GM20000 (cell line): ENCODE results near the gene LRP8.

ENCODE experiments used
- DNase-seq: peaks from one replicate; pipeline ENCODE4 v3.0.0; 2012; ENCODE audit warnings: low spot score
- CTCF ChIP-seq: IDR thresholded peaks from 2 replicates; pipeline ENCODE4 v1.5.1; 2012; ENCODE audit warnings: mild to moderate bottlenecking, control low read depth; ENCODE audit errors: extremely low read depth, missing control alignments

The LRP8 gene

GRCh38 chr1:53256511-53257453 is 71.1 kb downstream of the LRP8 start:
- no peak for DNase-seq
- no peak for TF ChIP-seq CTCF

- DNase-seq = no peak
- TF ChIP-seq CTCF = no peak
Measured at GRCh38 chr1:53255031-53255430, 72.8 kb downstream of the LRP8 start.

GRCh38 chr1:53254011-53254640 is 73.7 kb downstream of the LRP8 start:
- no peak for DNase-seq
- no peak for TF ChIP-seq CTCF

- no peak for TF ChIP-seq CTCF
- DNase-seq = no peak
Measured at GRCh38 chr1:53250325-53250724, 77.5 kb downstream of the LRP8 start.

GRCh38 chr1:53249706-53250105 is 78.2 kb downstream of the LRP8 start:
- no peak for DNase-seq
- no peak for TF ChIP-seq CTCF

- no peak for TF ChIP-seq CTCF
- DNase-seq = no peak
Measured at GRCh38 chr1:53246261-53247134, 81.4 kb downstream of the LRP8 start.
